Endothelial cell of umbilical vein (primary cell): Measurements from ENCODE around the gene AASDH. TPM values are rescaled to one million over a fixed set of nuclear protein-coding genes. Genes with fewer than 3 reads are reported as not detected.

ENCODE experiments used
- BruUV-seq: library from RNA; stranded (reverse); fragments of 400-500 nt; replicated peaks from 2 replicates; lab custom pipeline; 2021; lab: Mats Ljungman, UMichigan
- CTCF ChIA-PET: fragments of 300-600, 350-600 bp; sonication (Branson Sonifier 250); formaldehyde crosslinking; loops from one replicate; lab custom pipeline; 2021; ENCODE audit warnings: antibody characterized with exemption, inconsistent platforms; lab: Charles Lee
- POLR2A ChIA-PET: fragments of 300-600, 350-600 bp; sonication (Branson Sonifier 250); formaldehyde crosslinking; loops from one replicate; lab custom pipeline; 2021; ENCODE audit warnings: antibody characterized with exemption, inconsistent platforms; lab: Charles Lee
- DNase-seq: peaks from one replicate; pipeline ENCODE4 v3.0.0-alpha.2; 2011; ENCODE audit warnings: low read depth, low spot score
- FAIRE-seq: peaks from 2 replicates; lab custom pipeline; 2011; peaks lifted over from hg19 to GRCh38; lab: Jason Lieb, UNC
- H2AFZ ChIP-seq: 2 replicates; pipeline ENCODE4 v1.6.0; 2012; ENCODE audit warnings: low read depth, low read length, control low read depth, inconsistent platforms
- H3K27ac ChIP-seq: 2 replicates; pipeline ENCODE4 v1.5.1; 2011; ENCODE audit warnings: low read depth, mild to moderate bottlenecking, control low read depth, low read length, moderate library complexity; ENCODE audit not compliant: insufficient read depth
- H3K27me3 ChIP-seq, 2 experiments: 2 replicates each; pipeline versions ENCODE4 v1.6.0 to v1.6.1; 2011; ENCODE audit warnings: low read length in 2 of 2, mixed read lengths in 1 of 2; ENCODE audit not compliant: control insufficient read depth in 2 of 2, insufficient read depth in 2 of 2
- H3K36me3 ChIP-seq, 2 experiments: 2 replicates in 1 of 2; 3 replicates in 1 of 2; pipeline ENCODE4 v1.5.1; 2011; ENCODE audit warnings: low read length in 2 of 2, mild to moderate bottlenecking in 1 of 2, moderate library complexity in 1 of 2; ENCODE audit not compliant: control insufficient read depth in 2 of 2, insufficient read depth in 2 of 2; ENCODE audit errors: extremely low read depth in 1 of 2
- H3K4me1 ChIP-seq: 3 replicates; pipeline ENCODE4 v1.5.1; 2011; ENCODE audit warnings: mild to moderate bottlenecking, low read length; ENCODE audit not compliant: control insufficient read depth, insufficient read depth; ENCODE audit errors: extremely low read depth
- H3K4me2 ChIP-seq: 2 replicates; pipeline ENCODE4 v1.6.1; 2011; ENCODE audit warnings: low read length, control low read depth, mixed read lengths; ENCODE audit not compliant: insufficient read depth
- H3K4me3 ChIP-seq, 3 experiments: fragments of 200-600 bp in 1 of 3; sonication (generic), shearing (Covaris generic) in 1 of 3; replicated peaks in 1 of 3; 2 replicates each; pipeline ENCODE4 v1.5.1; 2011 to 2016; ENCODE audit warnings: control low read depth in 3 of 3, low read length in 3 of 3, mild to moderate bottlenecking in 2 of 3, inconsistent platforms in 1 of 3, low read depth in 1 of 3, moderate library complexity in 1 of 3; ENCODE audit not compliant: insufficient read depth in 1 of 3
- H3K79me2 ChIP-seq: 2 replicates; pipeline ENCODE4 v1.6.0; 2012; ENCODE audit warnings: low read length, inconsistent platforms; ENCODE audit not compliant: control insufficient read depth, insufficient read depth
- H3K9ac ChIP-seq: replicated peaks from 2 replicates; pipeline ENCODE3; 2011; ENCODE audit warnings: low read length, control low read depth; ENCODE audit not compliant: insufficient read depth; ENCODE audit errors: extremely low read depth
- H3K9me1 ChIP-seq: replicated peaks from 3 replicates; pipeline ENCODE4 v1.6.0; 2011; ENCODE audit warnings: mild to moderate bottlenecking, low read length; ENCODE audit not compliant: control insufficient read depth, insufficient read depth; ENCODE audit errors: extremely low read depth
- H3K9me3 ChIP-seq: replicated peaks from 2 replicates; pipeline ENCODE4 v1.5.1; 2012; ENCODE audit warnings: low read length, inconsistent platforms; ENCODE audit not compliant: control insufficient read depth, insufficient read depth
- H4K20me1 ChIP-seq: replicated peaks from 2 replicates; pipeline ENCODE3; 2011; ENCODE audit warnings: mild to moderate bottlenecking, low read length; ENCODE audit not compliant: control insufficient read depth, insufficient read depth; ENCODE audit errors: extremely low read depth
- CTCF ChIP-seq, 2 donors: IDR thresholded peaks; 1 replicate in 1 of 2; 2 replicates in 1 of 2; pipeline ENCODE4 v1.5.1; 2011; ENCODE audit warnings: low read length in 2 of 2, mild to moderate bottlenecking in 2 of 2, moderate library complexity in 2 of 2, control low read depth in 1 of 2, inconsistent platforms in 1 of 2, low read depth in 1 of 2; ENCODE audit not compliant: insufficient read depth in 1 of 2; ENCODE audit errors: extremely low read depth in 1 of 2
- EZH2 ChIP-seq: IDR thresholded peaks from 2 replicates; pipeline ENCODE4 v1.6.1; 2012; ENCODE audit warnings: borderline replicate concordance, low read depth, mild to moderate bottlenecking, moderate library complexity, low read length, inconsistent platforms; ENCODE audit not compliant: severe bottlenecking
- FOS ChIP-seq: IDR thresholded peaks from 2 replicates; pipeline ENCODE4 v1.6.1; 2011; ENCODE audit warnings: mild to moderate bottlenecking, low read length, moderate library complexity, borderline replicate concordance; ENCODE audit not compliant: insufficient read depth
- GATA2 ChIP-seq: IDR thresholded peaks from 2 replicates; pipeline ENCODE4 v1.7.0; 2011; ENCODE audit warnings: low read depth, mild to moderate bottlenecking, moderate library complexity, mixed read lengths, low read length; ENCODE audit not compliant: insufficient read length, insufficient read depth
- JUN ChIP-seq: IDR thresholded peaks from 2 replicates; pipeline ENCODE4 v1.6.1; 2011; ENCODE audit warnings: borderline replicate concordance, low read depth; ENCODE audit not compliant: insufficient read length, insufficient read depth
- MAX ChIP-seq: IDR thresholded peaks from 2 replicates; pipeline ENCODE4 v1.6.1; 2011; ENCODE audit not compliant: insufficient read depth, insufficient read length
- MYC ChIP-seq: IDR thresholded peaks from one replicate; pipeline ENCODE4 v1.6.1; 2011; ENCODE audit warnings: mild to moderate bottlenecking, low read depth, low read length
- POLR2A ChIP-seq: IDR thresholded peaks from 2 replicates; pipeline ENCODE4 v1.6.1; 2012; ENCODE audit warnings: low read depth, mild to moderate bottlenecking, control low read depth, low read length
- POLR2AphosphoS5 ChIP-seq: IDR thresholded peaks from 2 replicates; pipeline ENCODE4 v1.6.1; 2012; ENCODE audit warnings: low read depth, mild to moderate bottlenecking, control low read depth, low read length, moderate library complexity; ENCODE audit not compliant: insufficient read depth
- dilution Hi-C: fragments of 300-500 bp; cut with MboI; formaldehyde crosslinking; loops from one replicate; pipeline ENCODE4 v1.15.0; 2019; ENCODE audit warnings: low sequenced_read_pairs; ENCODE audit not compliant: extremely low pct_ligation_motif_present
- intact Hi-C: fragments of 100-400 bp; cut with micrococcal nuclease; formaldehyde crosslinking; loops from one replicate; pipeline ENCODE4 v1.10.0; 2022
- polyA plus RNA-seq, 4 experiments: library from polyadenylated mRNA; depleted of rRNA in 3 of 4; stranded (reverse) in 3 of 4; unstranded in 1 of 4; fragments of >200 nt; gene quantifications; 2 replicates each; pipeline versions ENCODE4 v1.2.1 to v1.2.3, GENCODE V29; 2011 to 2012; ENCODE audit warnings: missing spikeins in 1 of 4
- total RNA-seq: library from RNA; stranded (reverse); gene quantifications from 2 replicates; pipeline ENCODE4 v1.2.3, GENCODE V29; 2021

AASDH gene
- total and polyA plus RNA-seq, 2 donors (not counting 3 experiments of a cell fraction or from before 2014, with no cell fraction given): 4.2 to 9.5 TPM

GRCh38 chr4:56316011-56316650 is 71.2 kb downstream of the AASDH start:
- H2AFZ ChIP-seq: no peak overlapping the region
- H3K9me1 ChIP-seq: no peaks in the 10 kb centered on the region
- BruUV-seq: no TSS peak
- DNase-seq (no peak), FAIRE-seq (no peak)
- no peak overlapping the region for H3K4me2 ChIP-seq
- H3K9me3 ChIP-seq: no peaks in the 10 kb centered on the region
- POLR2A ChIA-PET: no interaction called here
- no peaks in the 10 kb centered on the region for H3K79me2 ChIP-seq
- no peak overlapping the region for H3K27ac ChIP-seq
- H3K27me3 ChIP-seq: no peaks in the 10 kb centered on the region
- H3K9ac ChIP-seq: no peak overlapping the region
- dilution Hi-C loops: no loop called here
- intact Hi-C loops: no loop called here
- CTCF ChIA-PET: no interaction called here
- no peaks in the 10 kb centered on the region for H3K4me1 ChIP-seq
- H3K36me3 ChIP-seq: no peaks in the 10 kb centered on the region
- TF ChIP-seq GATA2 (no peak), EZH2 (no peak), POLR2A (no peak), MAX (no peak), MYC (no peak), FOS (no peak), CTCF (IDR thresholded peaks at IDR 0.05; ENCODE audit: extremely low read depth in 1 of 2, insufficient read depth in 1 of 2, low read depth in 1 of 2, low read length in 2 of 2) (no peak), JUN (no peak), POLR2AphosphoS5 (no peak)
- no peaks in the 10 kb centered on the region for H4K20me1 ChIP-seq
- H3K4me3 ChIP-seq: no peak overlapping the region
